HG03457 (cell line): ENCODE data around the gene SAG.
"Not testable (repeated sequence)": the region's sequence is repeated elsewhere in the genome, so short reads cannot be mapped to it uniquely, and the experiment has no call there.

ENCODE experiments used
- ATAC-seq: cut with Tn5 transposase; IDR thresholded peaks from one replicate; pipeline ENCODE4 v1.9.1; 2021; ENCODE audit warnings: moderate number of reproducible peaks; ENCODE audit not compliant: unreplicated experiment

The SAG gene

GRCh38 chr2:233374776-233375175 is 67.2 kb downstream of the SAG start:
- ATAC-seq = not testable (repeated sequence)

GRCh38 chr2:233375490-233376314 is 68.1 kb downstream of the SAG start:
- no peak for ATAC-seq

- ATAC-seq = no peak
Measured at GRCh38 chr2:233379034-233379433, 71.4 kb downstream of the SAG start.

GRCh38 chr2:233379441-233379840 is 71.8 kb downstream of the SAG start:
- no peak for ATAC-seq

- ATAC-seq = peak; percentile 42
Measured at GRCh38 chr2:233380132-233380895, 72.7 kb downstream of the SAG start.

GRCh38 chr2:233380995-233381637 is 73.5 kb downstream of the SAG start:
- ATAC-seq = no peak

GRCh38 chr2:233381638-233381995 is 74.0 kb downstream of the SAG start:
- no peak for ATAC-seq

GRCh38 chr2:233384015-233384414 is 76.4 kb downstream of the SAG start:
- no peak for ATAC-seq

GRCh38 chr2:233384811-233385488 is 77.3 kb downstream of the SAG start:
- no peak for ATAC-seq

- peak; percentile 36 for ATAC-seq
Measured at GRCh38 chr2:233385489-233386044, 78.0 kb downstream of the SAG start.

GRCh38 chr2:233386382-233387041 is 78.9 kb downstream of the SAG start:
- no peak for ATAC-seq

GRCh38 chr2:233387225-233387624 is 79.6 kb downstream of the SAG start:
- ATAC-seq = no peak

- no peak for ATAC-seq
Measured at GRCh38 chr2:233387667-233388528, 80.3 kb downstream of the SAG start.

- ATAC-seq = no peak
Measured at GRCh38 chr2:233389601-233390125, 82.0 kb downstream of the SAG start.

GRCh38 chr2:233395687-233396086 is 88.1 kb downstream of the SAG start:
- no peak for ATAC-seq
